ENCODE measurements around the gene SCARF2. TPM values are rescaled to one million over a fixed set of nuclear protein-coding genes. Genes with fewer than 3 reads are reported as not detected.

SCARF2 gene
- total RNA-seq, 2 experiments from 2014 or later = 0.76 to 1.2 TPM

DNA sequence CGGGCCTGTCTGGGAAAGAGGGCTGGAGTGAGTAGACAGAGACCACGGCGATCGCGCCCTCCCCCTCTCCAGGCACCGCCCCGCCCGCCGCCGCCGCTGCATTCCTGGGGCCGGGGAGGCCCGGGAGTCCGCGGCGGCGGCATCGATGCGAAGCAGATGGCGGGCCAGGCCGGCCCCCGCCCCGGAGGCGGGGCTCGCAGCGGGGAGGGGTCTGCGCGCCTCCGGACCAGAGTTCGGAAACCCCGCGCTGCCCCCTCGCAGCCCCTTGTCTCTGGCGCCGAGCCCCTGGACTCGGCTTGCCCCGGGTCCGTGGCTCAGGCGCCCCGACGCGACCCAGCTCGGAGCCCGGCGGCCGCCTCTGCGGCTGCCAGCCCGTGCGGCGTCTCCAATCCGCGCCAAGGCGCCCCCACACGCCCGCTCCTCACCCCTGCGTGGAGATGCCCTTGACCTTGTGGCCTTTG lies 1.3 kb downstream of the SCARF2 start:
- POLR2A ChIA-PET = interaction anchor here (0.6 kb wide), 1 partner anchor 8 kb away, joined by 3 read pairs; no protein-coding TSS in a partner anchor

DNA sequence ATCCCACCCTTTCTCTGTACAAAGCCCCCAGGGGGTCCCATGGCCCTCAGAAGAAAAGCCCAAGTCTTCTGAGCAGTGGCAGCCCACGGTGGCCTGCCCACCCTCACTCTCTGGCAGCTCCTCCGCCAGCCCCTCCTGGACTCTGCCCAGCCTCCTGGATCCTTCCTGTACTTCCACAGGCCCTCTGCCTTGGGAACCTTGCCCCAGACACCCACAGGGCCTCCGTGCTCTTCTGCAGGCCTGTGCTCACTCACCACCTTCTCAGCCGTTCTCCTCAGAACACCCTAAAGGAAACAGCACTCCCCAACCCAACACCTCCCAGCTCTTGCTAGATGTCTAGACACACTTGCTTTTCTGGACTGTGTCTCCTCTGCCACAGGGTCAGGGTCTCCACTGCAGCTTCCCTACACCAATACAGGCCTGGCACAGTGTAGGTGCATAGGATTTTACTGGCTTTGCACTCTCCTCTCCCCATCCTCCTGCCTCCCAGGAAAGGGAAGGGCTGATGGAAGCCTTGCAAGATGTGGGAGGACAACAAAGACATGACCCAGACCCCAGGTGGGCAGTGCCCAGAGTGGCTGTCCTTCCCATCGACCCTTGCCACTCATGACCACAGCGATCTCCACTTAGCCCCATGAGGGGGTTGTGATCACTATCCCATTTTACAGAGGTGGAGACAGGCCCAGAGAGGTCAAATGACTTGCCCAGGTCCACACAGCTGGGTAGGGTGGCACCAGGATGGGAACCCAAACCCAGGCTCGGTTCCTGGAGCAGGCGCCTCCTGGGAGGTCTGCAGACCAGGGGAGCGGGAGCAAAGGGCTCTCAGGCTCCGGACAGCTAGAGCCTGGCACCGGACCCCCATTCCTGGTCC lies 2.0 kb downstream of the SCARF2 start:
- no peak for DNase-seq
- H3K4me1 Mint-ChIP-seq (ENCODE audit: low read depth) = peaks cover 25% of the 10 kb centered on the region
- H3K36me3 Mint-ChIP-seq (ENCODE audit: low read depth) = no peaks in the 10 kb centered on the region
- CTCF ChIA-PET = interaction anchor here (1.5 to 3.4 kb wide), 2 partner anchors 17 to 20 kb away, joined by 5 to 13 read pairs; no protein-coding TSS in a partner anchor
- peaks cover 66% of the 10 kb centered on the region for H3K27me3 Mint-ChIP-seq (ENCODE audit: low read depth)
- POLR2A ChIA-PET = interaction anchor here (0.6 kb wide), 1 partner anchor 9 kb away, joined by 3 read pairs; no protein-coding TSS in a partner anchor
- H3K9me3 Mint-ChIP-seq (ENCODE audit: insufficient read depth) = no peaks in the 10 kb centered on the region
- ATAC-seq = no peak
- H3K27ac Mint-ChIP-seq = no peak overlapping the region
- no peak overlapping the region for H3K4me3 Mint-ChIP-seq

More for the DNA sequence above, 1.3 kb downstream of the SCARF2 start:
- Mint-ChIP-seq H3K27me3 (ENCODE audit: low read depth) (peaks cover 62% of the 10 kb centered on the region), H3K27ac (no peak overlapping the region), H3K36me3 (ENCODE audit: low read depth) (no peaks in the 10 kb centered on the region), H3K4me3 (no peak overlapping the region), H3K9me3 (ENCODE audit: insufficient read depth) (no peaks in the 10 kb centered on the region), H3K4me1 (ENCODE audit: low read depth) (peaks cover 20% of the 10 kb centered on the region)
- CTCF ChIA-PET = interaction anchor here (1.5 to 3.4 kb wide), 2 partner anchors 18 to 20 kb away, joined by 5 to 13 read pairs; no protein-coding TSS in a partner anchor
- ATAC-seq = no peak
- no peak for DNase-seq

DNA sequence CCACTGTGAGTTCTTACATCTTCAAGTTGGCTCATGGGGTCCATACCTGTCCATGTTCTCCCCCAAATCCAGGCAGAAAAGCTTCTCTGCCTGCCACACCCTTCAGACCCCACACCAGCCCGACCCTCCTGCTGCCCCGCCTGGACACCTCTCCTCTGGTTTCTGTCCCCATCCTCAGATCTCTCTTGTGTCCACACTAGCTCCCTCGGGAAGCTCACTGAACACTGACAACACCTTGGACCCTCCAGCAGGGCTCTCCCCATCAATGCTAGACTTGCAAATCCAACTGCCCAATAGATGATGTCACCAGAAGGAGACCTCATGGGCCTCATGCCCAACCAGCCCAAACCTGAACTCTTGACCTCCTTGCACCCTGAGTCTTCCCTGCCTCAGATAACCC lies 2.9 kb downstream of the SCARF2 start:
- ATAC-seq = no peak
- DNase-seq = no peak
- Mint-ChIP-seq H3K4me3 (no peak overlapping the region), H3K27me3 (ENCODE audit: low read depth) (peaks cover 74% of the 10 kb centered on the region), H3K27ac (no peak overlapping the region), H3K4me1 (ENCODE audit: low read depth) (peaks cover 30% of the 10 kb centered on the region), H3K36me3 (ENCODE audit: low read depth) (no peaks in the 10 kb centered on the region), H3K9me3 (ENCODE audit: insufficient read depth) (no peaks in the 10 kb centered on the region)
- POLR2A ChIA-PET = no interaction called here
- CTCF ChIA-PET = interaction anchor here (1.4 to 3.4 kb wide), 2 partner anchors 21 to 64 kb away, joined by 3 to 13 read pairs; no protein-coding TSS in a partner anchor

DNA sequence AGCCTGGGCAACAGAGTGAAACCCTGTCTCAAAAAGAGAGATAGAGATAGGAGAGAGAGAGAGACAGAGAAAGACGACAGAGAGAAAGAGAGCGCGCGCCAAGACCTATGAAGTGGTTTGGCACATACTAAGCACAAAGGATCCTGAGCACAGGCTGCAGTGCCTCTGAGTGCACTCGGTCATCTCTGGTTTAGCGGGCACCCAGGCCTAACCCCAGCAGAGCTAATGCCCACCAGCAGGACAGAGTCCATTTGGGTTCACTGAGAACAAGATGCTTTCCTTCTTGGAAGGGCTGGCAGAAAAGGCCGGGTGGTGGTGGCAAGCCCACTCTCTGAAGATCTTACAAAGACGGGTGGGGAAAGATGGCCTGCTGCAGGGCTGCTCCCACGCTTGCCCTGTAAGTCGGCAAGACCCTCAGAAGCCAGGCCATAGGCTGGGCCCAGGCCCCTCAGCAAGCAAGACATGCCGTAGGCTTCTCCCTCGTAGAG lies 3.3 kb downstream of the SCARF2 start:
- ATAC-seq = no peak
- no peak for DNase-seq
- Mint-ChIP-seq H3K9me3 (ENCODE audit: insufficient read depth) (no peaks in the 10 kb centered on the region), H3K27ac (no peak overlapping the region), H3K27me3 (ENCODE audit: low read depth) (peaks cover 71% of the 10 kb centered on the region), H3K4me3 (no peak overlapping the region), H3K4me1 (ENCODE audit: low read depth) (peaks cover 30% of the 10 kb centered on the region), H3K36me3 (ENCODE audit: low read depth) (no peaks in the 10 kb centered on the region)
- CTCF ChIA-PET = interaction anchor here (1.4 to 3.4 kb wide), 3 partner anchors 16 to 64 kb away, joined by 3 to 13 read pairs (median 4); no protein-coding TSS in a partner anchor
- POLR2A ChIA-PET = no interaction called here

DNA sequence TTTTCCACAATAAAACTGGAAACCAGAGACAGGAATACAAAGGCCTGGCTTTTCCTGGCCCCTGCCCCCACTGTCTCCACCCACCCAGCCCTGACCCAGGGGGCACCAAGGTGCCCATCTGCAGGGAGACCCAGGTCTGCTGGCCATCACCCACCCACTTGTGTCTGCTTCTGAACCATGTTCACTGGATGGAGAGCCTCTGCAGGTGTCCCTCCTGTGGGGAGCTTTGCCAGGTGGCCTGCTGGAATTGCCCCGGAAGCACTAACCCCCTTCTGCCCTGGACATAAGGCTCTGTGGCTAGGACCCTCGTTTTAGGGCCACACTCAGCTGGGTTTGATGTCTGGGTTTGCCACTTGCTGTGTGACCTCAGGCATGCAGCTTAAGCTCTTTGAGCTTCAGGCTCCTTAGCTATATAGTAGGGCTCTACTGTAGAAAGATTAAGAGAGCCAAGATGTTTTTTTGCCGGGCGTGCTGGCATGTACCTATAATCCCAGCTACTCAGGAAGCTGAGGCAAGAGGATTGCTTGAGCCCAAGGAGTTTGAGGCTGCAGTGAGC lies 3.9 kb downstream of the SCARF2 start:
- POLR2A ChIA-PET = no interaction called here
- Mint-ChIP-seq H3K27ac (no peak overlapping the region), H3K9me3 (ENCODE audit: insufficient read depth) (no peaks in the 10 kb centered on the region), H3K36me3 (ENCODE audit: low read depth) (no peaks in the 10 kb centered on the region), H3K27me3 (ENCODE audit: low read depth) (peaks cover 71% of the 10 kb centered on the region), H3K4me3 (no peak overlapping the region), H3K4me1 (ENCODE audit: low read depth) (peaks cover 33% of the 10 kb centered on the region)
- no peak for DNase-seq
- CTCF ChIA-PET = interaction anchor here (0.6 to 3.4 kb wide), 4 partner anchors 16 to 78 kb away, joined by 3 to 13 read pairs (median 4); no protein-coding TSS in a partner anchor
- no peak for ATAC-seq

DNA sequence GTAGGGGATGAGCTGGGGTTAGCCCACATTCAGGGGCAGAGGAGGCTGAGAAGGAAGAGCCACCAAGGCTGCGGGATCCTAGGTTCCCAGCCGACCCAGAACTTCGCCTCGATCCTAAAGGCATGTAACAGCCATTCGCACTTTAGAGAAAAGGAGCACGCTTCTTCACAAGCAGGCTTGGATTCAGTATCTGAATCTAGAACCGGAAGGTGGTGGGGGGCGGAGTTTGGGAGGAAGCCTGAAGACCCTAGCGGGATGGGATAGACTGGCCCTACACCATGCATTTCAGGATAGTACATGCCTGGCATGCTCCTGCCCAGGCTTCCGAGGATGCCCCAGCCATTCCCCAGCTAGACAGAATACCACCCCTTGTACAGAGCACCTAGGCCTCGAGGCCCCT lies 4.4 kb downstream of the SCARF2 start:
- no peak overlapping the region for H3K27ac Mint-ChIP-seq
- peaks cover 70% of the 10 kb centered on the region for H3K27me3 Mint-ChIP-seq (ENCODE audit: low read depth)
- POLR2A ChIA-PET = interaction anchor here (0.6 kb wide), 1 partner anchor 270 kb away, joined by 3 read pairs; no protein-coding TSS in a partner anchor
- ATAC-seq = no peak
- CTCF ChIA-PET = interaction anchor here (0.6 to 3.4 kb wide), 4 partner anchors 15 to 78 kb away, joined by 3 to 13 read pairs (median 4); no protein-coding TSS in a partner anchor
- H3K4me3 Mint-ChIP-seq = no peak overlapping the region
- H3K4me1 Mint-ChIP-seq (ENCODE audit: low read depth) = peaks cover 29% of the 10 kb centered on the region
- H3K9me3 Mint-ChIP-seq (ENCODE audit: insufficient read depth) = no peaks in the 10 kb centered on the region
- no peak for DNase-seq
- H3K36me3 Mint-ChIP-seq (ENCODE audit: low read depth) = no peaks in the 10 kb centered on the region

DNA sequence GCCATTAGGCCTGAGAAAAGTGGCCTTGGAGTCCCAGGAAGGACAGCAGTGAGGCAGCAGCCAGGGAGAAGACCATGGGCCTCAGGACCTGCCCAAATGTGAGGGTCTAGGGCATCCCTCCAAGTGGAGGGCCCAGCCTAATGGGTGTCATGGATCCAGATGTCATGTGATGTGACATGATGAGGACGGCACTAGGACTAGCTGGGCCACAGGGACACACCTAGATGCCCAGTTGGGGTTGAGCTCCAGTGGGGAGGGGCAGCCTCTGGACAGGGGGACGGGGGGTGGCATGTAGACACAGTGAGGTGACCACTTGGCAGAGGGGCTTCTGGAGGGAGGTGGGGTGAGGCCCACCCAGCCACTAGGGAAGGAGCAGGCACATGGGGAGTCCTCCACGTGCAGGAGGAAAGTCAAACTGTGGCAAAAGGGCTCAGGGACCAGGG lies 5.4 kb downstream of the SCARF2 start:
- Mint-ChIP-seq H3K4me3 (no peak overlapping the region), H3K27me3 (ENCODE audit: low read depth) (peaks cover 73% of the 10 kb centered on the region), H3K36me3 (ENCODE audit: low read depth) (no peaks in the 10 kb centered on the region), H3K4me1 (ENCODE audit: low read depth) (peaks cover 26% of the 10 kb centered on the region), H3K27ac (no peak overlapping the region), H3K9me3 (ENCODE audit: insufficient read depth) (no peaks in the 10 kb centered on the region)
- POLR2A ChIA-PET = interaction anchor here (0.6 kb wide), 1 partner anchor 271 kb away, joined by 3 read pairs; no protein-coding TSS in a partner anchor
- DNase-seq = no peak
- CTCF ChIA-PET = interaction anchor here (0.8 to 1.9 kb wide), 2 partner anchors 14 to 23 kb away, joined by 4 read pairs; no protein-coding TSS in a partner anchor
- ATAC-seq = no peak

DNA sequence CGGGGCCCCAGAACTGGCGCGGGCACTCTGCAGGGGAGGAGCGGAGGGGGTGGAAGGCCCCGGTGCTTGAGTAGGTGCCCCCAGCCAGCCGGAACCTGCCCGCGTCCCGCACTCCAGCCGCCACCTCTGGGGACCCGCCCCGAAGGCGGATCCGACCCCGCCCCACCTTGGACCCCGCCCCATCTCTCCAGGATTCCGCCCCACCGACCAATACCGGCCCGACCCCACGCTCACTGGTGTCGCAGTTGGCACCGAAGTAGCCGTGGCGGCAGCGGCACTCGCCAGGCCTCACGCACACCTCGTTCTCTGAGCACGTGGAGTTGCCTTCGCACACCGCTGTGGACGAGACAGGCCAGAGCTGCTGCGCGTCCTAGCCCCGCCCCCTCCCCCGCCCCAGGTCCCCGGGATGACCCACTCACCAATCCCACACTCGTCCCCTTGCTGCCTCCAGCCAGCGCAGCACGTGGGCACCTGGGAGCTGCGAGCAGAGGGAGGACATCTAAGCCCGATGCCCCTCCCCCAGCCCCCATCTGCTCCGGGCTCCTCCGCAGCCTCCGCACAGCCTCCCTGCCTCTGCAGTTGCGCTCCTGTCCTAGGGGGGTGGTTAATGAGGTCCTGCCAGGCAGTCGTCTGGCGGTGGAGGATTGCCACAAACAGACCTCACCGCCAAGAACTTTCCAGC lies 6.0 kb downstream of the SCARF2 start:
- DNase-seq (no peak), ATAC-seq (no peak)
- Mint-ChIP-seq H3K27ac (no peak overlapping the region), H3K4me1 (ENCODE audit: low read depth) (peaks cover 20% of the 10 kb centered on the region), H3K9me3 (ENCODE audit: insufficient read depth) (no peaks in the 10 kb centered on the region), H3K36me3 (ENCODE audit: low read depth) (no peaks in the 10 kb centered on the region), H3K27me3 (ENCODE audit: low read depth) (peaks cover 73% of the 10 kb centered on the region), H3K4me3 (peak overlapping the region; percentile 43)
- ChIA-PET POLR2A (interaction anchor here (0.6 kb wide), 1 partner anchor 495 kb away, joined by 3 read pairs; no protein-coding TSS in a partner anchor), CTCF (interaction anchor here (1.0 kb wide), 1 partner anchor 25 kb away, joined by 3 read pairs; no protein-coding TSS in a partner anchor)

DNA sequence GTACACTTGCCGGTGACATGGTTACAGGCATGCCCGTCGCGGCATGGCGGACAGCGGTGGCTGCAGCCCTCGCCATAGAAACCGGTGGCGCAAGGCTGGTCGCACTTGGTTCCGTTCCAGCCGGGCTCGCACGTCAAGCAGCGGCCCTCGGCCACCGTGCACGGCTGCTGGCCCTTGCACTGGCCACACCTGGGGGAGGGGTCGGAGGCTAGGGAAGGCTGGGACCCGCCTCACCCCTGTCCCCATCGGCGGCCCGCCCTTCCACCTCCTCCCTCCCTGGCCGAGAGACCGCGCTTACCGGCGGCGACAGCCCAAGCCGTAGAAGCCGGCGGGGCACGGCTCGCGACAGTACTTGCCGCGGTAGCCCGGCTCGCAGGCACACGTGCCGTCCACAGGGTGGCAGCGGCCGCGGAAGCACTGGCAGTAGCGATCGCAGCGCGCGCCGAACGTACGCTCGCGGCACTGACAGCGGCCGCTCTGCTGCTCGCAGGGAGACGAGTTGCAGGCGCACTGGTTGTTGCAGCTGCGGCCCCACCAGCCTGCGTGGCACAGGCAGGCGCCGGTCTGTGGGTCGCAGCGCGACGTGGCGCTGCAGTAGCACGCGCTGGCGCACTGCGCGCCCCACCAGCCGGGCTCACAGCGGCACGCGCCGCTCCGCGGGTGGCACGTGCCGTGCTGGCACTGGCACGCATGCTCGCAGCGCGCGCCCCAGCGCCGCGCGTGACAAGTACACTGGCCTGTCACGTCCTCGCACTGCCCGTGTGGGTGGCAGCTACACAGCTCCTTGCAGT lies 6.7 kb downstream of the SCARF2 start:
- POLR2A ChIA-PET = interaction anchor here (0.6 kb wide), 1 partner anchor 496 kb away, joined by 3 read pairs; no protein-coding TSS in a partner anchor
- H3K4me3 Mint-ChIP-seq = peak overlapping the region; percentile 52
- ATAC-seq (peak; percentile 48), DNase-seq (peak; percentile 62)
- H3K36me3 Mint-ChIP-seq (ENCODE audit: low read depth) = no peaks in the 10 kb centered on the region
- H3K27me3 Mint-ChIP-seq (ENCODE audit: low read depth) = peaks cover 72% of the 10 kb centered on the region
- H3K9me3 Mint-ChIP-seq (ENCODE audit: insufficient read depth) = no peaks in the 10 kb centered on the region
- no peak overlapping the region for H3K27ac Mint-ChIP-seq
- H3K4me1 Mint-ChIP-seq (ENCODE audit: low read depth) = peaks cover 19% of the 10 kb centered on the region
- CTCF ChIA-PET = interaction anchor here (1.0 to 4.4 kb wide), 4 partner anchors 13 to 33 kb away, joined by 3 to 18 read pairs (median 6); no protein-coding TSS in a partner anchor

DNA sequence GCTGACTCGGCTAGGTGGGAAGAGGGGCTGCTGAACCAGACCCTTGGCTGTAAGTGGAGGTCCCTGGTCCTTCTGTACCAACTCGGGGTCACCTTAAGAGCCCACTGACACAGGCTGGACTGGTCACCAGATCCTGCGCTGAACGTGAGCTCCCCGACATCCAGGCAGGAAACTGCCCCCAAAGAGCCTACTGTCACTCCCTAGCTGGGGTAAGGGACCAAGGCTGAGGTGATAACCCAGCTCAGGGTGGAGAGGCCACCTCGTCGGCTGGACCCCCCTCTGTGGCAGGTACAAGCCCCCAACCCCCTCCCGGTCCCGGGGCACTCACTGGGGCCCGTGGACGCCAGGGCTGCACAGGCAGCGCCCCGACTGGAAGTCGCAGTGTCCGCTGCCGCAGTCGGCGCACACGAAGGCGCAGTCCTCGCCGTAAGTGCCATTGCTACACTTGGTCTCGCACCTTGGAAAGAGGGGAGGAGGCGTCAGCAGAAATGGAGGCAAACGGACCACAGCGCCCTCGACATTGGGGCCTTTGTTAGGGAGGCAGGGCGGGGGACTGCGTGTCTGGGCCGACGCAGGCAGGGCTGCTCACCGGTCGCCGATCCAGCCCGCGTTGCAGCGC lies 7.4 kb downstream of the SCARF2 start:
- ATAC-seq (peak; percentile 3), DNase-seq (no peak)
- H3K4me1 Mint-ChIP-seq (ENCODE audit: low read depth) = peaks cover 19% of the 10 kb centered on the region
- H3K9me3 Mint-ChIP-seq (ENCODE audit: insufficient read depth) = no peaks in the 10 kb centered on the region
- no peak overlapping the region for H3K27ac Mint-ChIP-seq
- H3K27me3 Mint-ChIP-seq (ENCODE audit: low read depth) = peaks cover 65% of the 10 kb centered on the region
- POLR2A ChIA-PET = no interaction called here
- H3K4me3 Mint-ChIP-seq = peak overlapping the region; percentile 76
- CTCF ChIA-PET = interaction anchor here (2.0 to 4.4 kb wide), 4 partner anchors 12 to 34 kb away, joined by 4 to 18 read pairs (median 12); no protein-coding TSS in a partner anchor
- no peaks in the 10 kb centered on the region for H3K36me3 Mint-ChIP-seq (ENCODE audit: low read depth)
